ENCODE data around the gene SLC8A2.

GRCh38 chr19:47458672-47459071 is 13.0 kb downstream of the SLC8A2 start:
- TF ChIP-seq ARNT (IDR thresholded peaks at IDR 0.05) (no peak), FOXM1 (IDR thresholded peaks at IDR 0.05; ENCODE audit: borderline replicate concordance) (no peak), NFRKB (IDR thresholded peaks at IDR 0.05) (no peak), FOXK2 (IDR thresholded peaks at IDR 0.05) (no peak), SP1 (IDR thresholded peaks at IDR 0.05) (no peak), ZNF384 (IDR thresholded peaks at IDR 0.05) (no peak), TARDBP (IDR thresholded peaks at IDR 0.05) (no peak), PKNOX1 (IDR thresholded peaks at IDR 0.05) (no peak), L3MBTL2 (conservative IDR thresholded peaks at IDR 0.05) (no peak), FOXA1 (IDR thresholded peaks at IDR 0.05) (no peak), ELF4 (IDR thresholded peaks at IDR 0.05) (no peak), SUZ12 (IDR thresholded peaks at IDR 0.05) (no peak), CTBP1 (IDR thresholded peaks at IDR 0.05; ENCODE audit: borderline replicate concordance) (no peak)

Measured in HEK293T (cell line).